Motor neuron (in vitro differentiated cells): ENCODE measurements around the gene TMC5. TPM values are rescaled to one million over a fixed set of nuclear protein-coding genes. Genes with fewer than 3 reads are reported as not detected.

ENCODE experiments used
- ATAC-seq, 8 experiments: fragments of 200-7000 bp; cut with Tn5 transposase; replicated peaks in 6 of 8; 2 replicates each; pipeline ENCODE4 v1.8.0; 2021; ENCODE audit warnings: mild to moderate bottlenecking in 8 of 8, moderate library complexity in 8 of 8
- H3K27ac ChIP-seq, 2 donors: fragments of 250-450 bp; sonication (Bioruptor Pico); 2 replicates each; pipeline ENCODE4 v1.9.0; 2021; ENCODE audit warnings: antibody characterized with exemption in 2 of 2, mild to moderate bottlenecking in 2 of 2, moderate library complexity in 1 of 2
- H3K4me1 ChIP-seq, 2 donors: fragments of 250-450 bp; sonication (Bioruptor Pico); replicated peaks in 1 of 2; 2 replicates each; pipeline ENCODE4 v1.6.1; 2021; ENCODE audit warnings: antibody characterized with exemption in 2 of 2, mild to moderate bottlenecking in 2 of 2, moderate library complexity in 1 of 2
- H3K4me3 ChIP-seq, 5 donors: fragments of 250-450 bp; sonication (Bioruptor Pico); 2 replicates each; pipeline ENCODE4 v1.9.0; 2021; ENCODE audit warnings: antibody characterized with exemption in 5 of 5, mild to moderate bottlenecking in 5 of 5, moderate library complexity in 4 of 5
- WGBS, 10 experiments: fragments of 450-650 bp; shearing (Covaris generic); methylation state at CpG; one replicate each; pipeline ENCODE4 v1.0.0; 2022; 5-methylcytosine and 5-hydroxymethylcytosine counted together
- in situ Hi-C, 9 experiments: fragments of 400-800 bp; cut with MboI; loops; one replicate each; pipeline ENCODE4 v1.15.0; 2021; ENCODE audit warnings: low sequenced_read_pairs in 9 of 9, low pct_unique_long_range_greater_than_20kb in 2 of 9; ENCODE audit not compliant: unreplicated experiment in 9 of 9
- total RNA-seq, 8 experiments: library from RNA; unstranded; fragments of 300-600 nt; gene quantifications; 2 replicates each; pipeline versions ENCODE4 v1.2.3 to v1.2.4, GENCODE V29; 2022

The TMC5 gene
- total RNA-seq, 8 experiments from 2014 or later, result 0.05 to 5.8 (median 0.17) TPM

GRCh38 chr16:19437280-19437679 lies 19.6 kb downstream of the TMC5 start:
- Histone ChIP-seq H3K4me3 (no peak overlapping the region), H3K4me1 (no peaks in the 10 kb centered on the region), H3K27ac (no peak overlapping the region)
- in situ Hi-C loops, result no loop called here
- no peak for ATAC-seq
- 0 to 94% (median 82%) methylated on average over 2 to 4 of the region's 4 CpGs; no CpG with 5 or more reads in 1 of the 10 experiments for WGBS, 10 experiments

- Histone ChIP-seq H3K27ac (no peak overlapping the region), H3K4me1 (no peaks in the 10 kb centered on the region), H3K4me3 (no peak overlapping the region)
- WGBS, 10 experiments, result 0 to 64% (median 0%) methylated on average over 1 of the region's 1 CpG; no CpG with 5 or more reads in 3 of the 10 experiments
- no peak for ATAC-seq
- in situ Hi-C loops, result no loop called here
These were observed 21.1 kb downstream of the TMC5 start for GRCh38 chr16:19438739-19439138.

- in situ Hi-C loops, result no loop called here
- no peak overlapping the region for H3K4me3 ChIP-seq
- no peak overlapping the region for H3K27ac ChIP-seq
- 33 to 100% (median 82%) methylated on average over 1 to 4 of the region's 4 CpGs; no CpG with 5 or more reads in 2 of the 10 experiments for WGBS, 10 experiments
- no peak for ATAC-seq
- H3K4me1 ChIP-seq, result no peaks in the 10 kb centered on the region
These were observed 21.8 kb downstream of the TMC5 start for GRCh38 chr16:19439483-19439882.

GRCh38 chr16:19443659-19444058 lies 26.0 kb downstream of the TMC5 start:
- Histone ChIP-seq H3K27ac (no peak overlapping the region), H3K4me3 (no peak overlapping the region), H3K4me1 (no peaks in the 10 kb centered on the region)
- 0 to 75% (median 45%) methylated on average over 1 of the region's 1 CpG for WGBS, 10 experiments
- in situ Hi-C loops, result no loop called here
- no peak for ATAC-seq

- Histone ChIP-seq H3K4me3 (no peak overlapping the region), H3K27ac (no peak overlapping the region), H3K4me1 (no peaks in the 10 kb centered on the region)
- in situ Hi-C loops, result no loop called here
- ATAC-seq, result no peak
- 33 to 87% (median 75%) methylated on average over 3 to 4 of the region's 4 CpGs; no CpG with 5 or more reads in 4 of the 10 experiments for WGBS, 10 experiments
These were observed 28.7 kb downstream of the TMC5 start for GRCh38 chr16:19446300-19446846.

- no peak for ATAC-seq
- WGBS, 10 experiments, result 38 to 100% (median 94%) methylated on average over 1 to 5 of the region's 5 CpGs; no CpG with 5 or more reads in 1 of the 10 experiments
- in situ Hi-C loops, result no loop called here
- H3K4me1 ChIP-seq, result no peaks in the 10 kb centered on the region
- H3K4me3 ChIP-seq, result no peak overlapping the region
- H3K27ac ChIP-seq, result no peak overlapping the region
These were observed 29.2 kb downstream of the TMC5 start for GRCh38 chr16:19446886-19447285.

- no peak overlapping the region for H3K4me3 ChIP-seq
- ATAC-seq, result no peak
- in situ Hi-C loops, result no loop called here
- no peaks in the 10 kb centered on the region for H3K4me1 ChIP-seq
- WGBS, 10 experiments, result 40 to 100% (median 80%) methylated on average over 1 to 3 of the region's 3 CpGs; no CpG with 5 or more reads in 3 of the 10 experiments
- H3K27ac ChIP-seq, result no peak overlapping the region
These were observed 32.5 kb downstream of the TMC5 start for GRCh38 chr16:19450186-19450585.

- Histone ChIP-seq H3K4me1 (no peaks in the 10 kb centered on the region), H3K4me3 (no peak overlapping the region), H3K27ac (no peak overlapping the region)
- WGBS, 10 experiments, result 33 to 86% (median 78%) methylated on average over 1 to 9 of the region's 9 CpGs; no CpG with 5 or more reads in 3 of the 10 experiments
- no peak for ATAC-seq
- in situ Hi-C loops, result no loop called here
These were observed 41.2 kb downstream of the TMC5 start for GRCh38 chr16:19458722-19459379.

- no peak overlapping the region for H3K4me3 ChIP-seq
- H3K27ac ChIP-seq, result no peak overlapping the region
- in situ Hi-C loops, result no loop called here
- 14 to 100% (median 80%) methylated on average over 1 of the region's 2 CpGs; no CpG with 5 or more reads in 3 of the 10 experiments for WGBS, 10 experiments
- no peaks in the 10 kb centered on the region for H3K4me1 ChIP-seq
- ATAC-seq, result no peak
These were observed 42.7 kb downstream of the TMC5 start for GRCh38 chr16:19460397-19460796.

GRCh38 chr16:19463468-19464315 lies 46.0 kb downstream of the TMC5 start:
- in situ Hi-C loops, result no loop called here
- Histone ChIP-seq H3K27ac (no peak overlapping the region), H3K4me1 (no peaks in the 10 kb centered on the region), H3K4me3 (no peak overlapping the region)
- WGBS, 10 experiments, result 13 to 100% (median 86%) methylated on average over 2 to 8 of the region's 12 CpGs; no CpG with 5 or more reads in 2 of the 10 experiments
- no peak for ATAC-seq

GRCh38 chr16:19468300-19468699 lies 50.6 kb downstream of the TMC5 start:
- H3K27ac ChIP-seq, result no peak overlapping the region
- in situ Hi-C loops, result no loop called here
- 33 to 80% (median 49%) methylated on average over 1 to 2 of the region's 3 CpGs; no CpG with 5 or more reads in 7 of the 10 experiments for WGBS, 10 experiments
- no peaks in the 10 kb centered on the region for H3K4me1 ChIP-seq
- no peak for ATAC-seq
- H3K4me3 ChIP-seq, result no peak overlapping the region

GRCh38 chr16:19472482-19472881 lies 54.8 kb downstream of the TMC5 start:
- ATAC-seq, result no peak
- no peak overlapping the region for H3K27ac ChIP-seq
- in situ Hi-C loops, result no loop called here
- no peaks in the 10 kb centered on the region for H3K4me1 ChIP-seq
- WGBS, 10 experiments, result 47 to 92% (median 80%) methylated on average over 1 to 5 of the region's 6 CpGs; no CpG with 5 or more reads in 5 of the 10 experiments
- H3K4me3 ChIP-seq, result no peak overlapping the region

- peak in 1 of 8 experiments; percentile 43 for ATAC-seq
These were observed 56.9 kb downstream of the TMC5 start for GRCh38 chr16:19474617-19475016.

More at GRCh38 chr16:19474617-19475016, 56.9 kb downstream of the TMC5 start:
- Histone ChIP-seq H3K27ac (no peak overlapping the region), H3K4me1 (no peaks in the 10 kb centered on the region), H3K4me3 (no peak overlapping the region)
- in situ Hi-C loops, result loop anchor here in 1 of 9 experiments (25.0 kb wide), 1 partner anchor 387 kb away; no protein-coding TSS in a partner anchor
- WGBS, 10 experiments, result 0 to 75% (median 63%) methylated on average over 1 to 5 of the region's 5 CpGs; no CpG with 5 or more reads in 2 of the 10 experiments
